ENCODE data around the gene NR2E3.

Gene NR2E3

DNA sequence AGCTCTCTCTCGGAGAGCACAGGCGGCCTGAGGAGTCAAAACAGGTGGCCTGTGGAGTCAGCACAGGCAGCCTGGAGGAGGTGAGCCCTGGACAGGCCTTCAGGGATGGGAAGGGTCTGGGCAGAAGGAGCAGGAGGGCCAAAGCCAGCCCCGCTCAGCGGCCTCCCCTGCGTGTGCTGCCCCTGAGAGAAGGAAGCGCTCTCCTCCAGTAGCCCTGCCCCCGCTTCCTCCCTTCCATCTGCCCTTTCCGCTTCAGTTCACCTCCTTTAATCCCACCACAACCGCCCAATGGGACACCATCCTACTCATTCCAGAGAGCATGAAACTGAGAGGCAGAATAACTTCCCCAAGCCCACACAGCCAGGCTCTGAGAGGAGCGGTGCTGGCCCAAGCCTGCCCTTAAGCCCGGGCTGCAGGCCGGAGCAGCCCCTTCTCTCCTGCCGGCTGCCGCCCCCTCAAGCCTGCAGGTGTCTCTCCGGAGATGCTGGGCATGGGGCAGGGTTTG lies 3.2 kb upstream of the NR2E3 start:
- no peak overlapping the region for H3K4me3 ChIP-seq (ENCODE audit: low read depth, low read length)
- in situ Hi-C loops (cut with HindIII; ENCODE audit: low sequenced_read_pairs), result loop anchor here (5.0 kb wide), 1 partner anchor 55 kb away; no protein-coding TSS in a partner anchor
- no peak for DNase-seq (ENCODE audit: low read depth)
- TF ChIP-seq, protein P1, sequence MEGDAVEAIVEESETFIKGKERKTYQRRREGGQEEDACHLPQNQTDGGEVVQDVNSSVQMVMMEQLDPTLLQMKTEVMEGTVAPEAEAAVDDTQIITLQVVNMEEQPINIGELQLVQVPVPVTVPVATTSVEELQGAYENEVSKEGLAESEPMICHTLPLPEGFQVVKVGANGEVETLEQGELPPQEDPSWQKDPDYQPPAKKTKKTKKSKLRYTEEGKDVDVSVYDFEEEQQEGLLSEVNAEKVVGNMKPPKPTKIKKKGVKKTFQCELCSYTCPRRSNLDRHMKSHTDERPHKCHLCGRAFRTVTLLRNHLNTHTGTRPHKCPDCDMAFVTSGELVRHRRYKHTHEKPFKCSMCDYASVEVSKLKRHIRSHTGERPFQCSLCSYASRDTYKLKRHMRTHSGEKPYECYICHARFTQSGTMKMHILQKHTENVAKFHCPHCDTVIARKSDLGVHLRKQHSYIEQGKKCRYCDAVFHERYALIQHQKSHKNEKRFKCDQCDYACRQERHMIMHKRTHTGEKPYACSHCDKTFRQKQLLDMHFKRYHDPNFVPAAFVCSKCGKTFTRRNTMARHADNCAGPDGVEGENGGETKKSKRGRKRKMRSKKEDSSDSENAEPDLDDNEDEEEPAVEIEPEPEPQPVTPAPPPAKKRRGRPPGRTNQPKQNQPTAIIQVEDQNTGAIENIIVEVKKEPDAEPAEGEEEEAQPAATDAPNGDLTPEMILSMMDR (IDR thresholded peaks at IDR 0.05; ENCODE audit: low read depth, low read length, missing control alignments), result no peak

DNA sequence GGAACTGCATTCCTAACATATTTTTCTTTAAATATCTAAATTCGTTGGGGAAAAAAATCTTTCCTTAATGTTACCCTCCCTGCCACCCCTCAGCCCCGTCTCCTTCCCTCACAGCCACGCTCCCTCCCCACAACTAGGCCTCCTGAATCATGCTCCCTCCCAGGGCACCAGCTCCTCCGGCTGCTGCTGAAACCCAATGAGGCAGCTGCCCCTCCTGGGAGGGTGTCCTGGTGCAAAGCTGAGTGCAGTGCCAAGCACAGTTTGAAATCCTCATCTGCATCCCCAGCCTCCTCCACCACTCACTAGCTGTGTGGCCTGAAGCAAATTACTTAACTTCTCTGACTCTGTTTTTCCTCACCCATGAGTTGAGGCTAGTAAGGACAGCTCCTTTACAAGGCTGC lies 2.7 kb upstream of the NR2E3 start:
- no peak for DNase-seq (ENCODE audit: low read depth)
- TF ChIP-seq, protein P1 (IDR thresholded peaks at IDR 0.05; ENCODE audit: low read depth, low read length, missing control alignments), result no peak
- in situ Hi-C loops (cut with HindIII; ENCODE audit: low sequenced_read_pairs), result loop anchor here (5.0 kb wide), 1 partner anchor 55 kb away; no protein-coding TSS in a partner anchor
- H3K4me3 ChIP-seq (ENCODE audit: low read depth, low read length), result no peak overlapping the region

DNA sequence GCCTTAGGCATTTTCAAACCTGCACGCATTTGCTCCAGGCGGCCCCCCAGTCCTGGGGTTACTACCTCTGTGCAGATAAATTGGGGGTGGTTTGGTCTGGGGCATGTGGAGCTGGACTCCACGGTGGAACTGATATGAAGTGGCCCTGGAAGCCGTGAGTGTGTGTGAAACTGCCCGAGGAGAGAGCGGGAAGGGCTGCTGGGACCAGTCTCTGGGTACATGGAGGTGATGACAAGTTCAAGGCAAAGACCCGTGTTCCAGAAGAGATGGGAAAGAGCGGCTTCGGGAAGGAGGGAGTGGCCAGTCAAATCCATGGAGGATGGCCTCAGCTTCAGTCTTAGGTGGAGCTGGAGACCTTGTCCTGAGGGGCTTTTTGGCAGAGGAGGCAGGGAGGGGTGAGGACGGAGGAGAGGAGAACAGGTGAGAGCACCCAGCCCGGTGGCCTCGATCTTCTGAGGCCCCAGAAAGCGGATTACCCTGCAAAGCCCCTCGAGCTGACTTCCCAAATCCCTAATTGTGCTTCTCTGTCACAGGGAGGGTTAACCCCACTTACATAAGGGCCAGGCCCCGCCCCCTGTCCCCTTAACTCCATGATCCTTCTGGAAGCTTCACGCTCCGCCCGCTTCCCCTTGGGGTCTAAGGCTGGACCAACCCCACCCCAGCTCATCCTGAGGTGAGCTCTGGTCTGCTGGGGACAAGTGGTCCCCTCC lies 1.9 kb upstream of the NR2E3 start:
- TF ChIP-seq, protein P1 (IDR thresholded peaks at IDR 0.05; ENCODE audit: low read depth, low read length, missing control alignments), result no peak
- no peak overlapping the region for H3K4me3 ChIP-seq (ENCODE audit: low read depth, low read length)
- in situ Hi-C loops (cut with HindIII; ENCODE audit: low sequenced_read_pairs), result loop anchor here (5.0 kb wide), 1 partner anchor 56 kb away; no protein-coding TSS in a partner anchor
- no peak for DNase-seq (ENCODE audit: low read depth)

DNA sequence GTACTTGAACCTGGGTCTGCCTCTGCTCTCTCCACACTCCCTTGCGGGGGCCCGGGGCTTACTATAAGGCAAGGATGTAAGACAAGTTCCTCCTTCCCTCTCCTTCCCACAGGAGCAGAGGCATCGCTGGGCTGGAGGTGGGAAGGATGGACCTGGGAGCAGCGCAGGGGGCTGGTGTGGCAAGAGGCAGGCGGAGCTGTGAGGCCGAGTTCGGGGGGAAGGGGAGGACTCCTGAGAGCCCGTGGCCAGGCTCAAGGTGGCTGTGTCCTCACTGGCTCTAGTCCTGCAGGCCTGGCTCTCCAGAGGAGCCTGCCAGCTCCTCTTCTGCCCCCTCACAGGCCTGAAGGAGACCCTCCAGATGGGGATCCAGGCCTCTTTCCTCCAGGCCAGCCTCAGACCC lies 1.0 kb upstream of the NR2E3 start:
- DNase-seq (ENCODE audit: low read depth), result no peak
- no peak overlapping the region for H3K4me3 ChIP-seq (ENCODE audit: low read depth, low read length)
- TF ChIP-seq, protein P1 (IDR thresholded peaks at IDR 0.05; ENCODE audit: low read depth, low read length, missing control alignments), result no peak
- in situ Hi-C loops (cut with HindIII; ENCODE audit: low sequenced_read_pairs), result loop anchor here (5.0 kb wide), 1 partner anchor 57 kb away; no protein-coding TSS in a partner anchor

DNA sequence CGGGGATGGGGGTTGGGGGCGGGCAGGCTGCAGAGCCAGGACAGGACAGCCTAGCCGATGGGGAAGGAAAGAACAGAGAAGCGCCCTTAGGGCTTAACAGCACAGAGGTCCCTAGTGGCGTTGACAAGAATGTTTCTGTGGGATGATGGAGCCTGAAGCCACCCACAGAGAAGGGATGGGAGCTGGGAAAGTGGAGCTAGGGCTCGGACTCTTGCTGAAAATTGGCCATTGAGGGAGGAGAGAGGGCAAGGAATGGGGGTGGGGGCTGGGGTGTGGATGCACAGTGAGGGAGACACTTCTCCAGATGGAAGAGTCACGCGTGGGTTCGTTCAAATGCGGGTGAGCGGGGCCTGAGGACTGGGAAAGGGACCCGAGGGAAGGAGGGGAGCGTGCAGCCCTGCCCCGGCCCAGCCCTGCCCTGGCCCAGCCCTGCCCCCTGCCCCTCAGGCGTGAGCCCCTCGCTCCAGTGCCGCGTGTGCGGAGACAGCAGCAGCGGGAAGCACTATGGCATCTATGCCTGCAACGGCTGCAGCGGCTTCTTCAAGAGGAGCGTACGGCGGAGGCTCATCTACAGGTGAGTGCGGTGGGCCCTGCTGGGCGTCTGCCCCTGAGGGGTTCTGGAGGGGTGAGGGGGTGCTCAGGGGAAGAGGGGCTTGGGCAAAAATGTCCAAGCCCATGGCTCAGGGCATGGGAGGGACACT lies 832 bp downstream of the NR2E3 start:
- in situ Hi-C loops (cut with HindIII; ENCODE audit: low sequenced_read_pairs), result no loop called here
- no peak overlapping the region for H3K4me3 ChIP-seq (ENCODE audit: low read depth, low read length)
- DNase-seq (ENCODE audit: low read depth), result no peak
- TF ChIP-seq, protein P1 (IDR thresholded peaks at IDR 0.05; ENCODE audit: low read depth, low read length, missing control alignments), result no peak

DNA sequence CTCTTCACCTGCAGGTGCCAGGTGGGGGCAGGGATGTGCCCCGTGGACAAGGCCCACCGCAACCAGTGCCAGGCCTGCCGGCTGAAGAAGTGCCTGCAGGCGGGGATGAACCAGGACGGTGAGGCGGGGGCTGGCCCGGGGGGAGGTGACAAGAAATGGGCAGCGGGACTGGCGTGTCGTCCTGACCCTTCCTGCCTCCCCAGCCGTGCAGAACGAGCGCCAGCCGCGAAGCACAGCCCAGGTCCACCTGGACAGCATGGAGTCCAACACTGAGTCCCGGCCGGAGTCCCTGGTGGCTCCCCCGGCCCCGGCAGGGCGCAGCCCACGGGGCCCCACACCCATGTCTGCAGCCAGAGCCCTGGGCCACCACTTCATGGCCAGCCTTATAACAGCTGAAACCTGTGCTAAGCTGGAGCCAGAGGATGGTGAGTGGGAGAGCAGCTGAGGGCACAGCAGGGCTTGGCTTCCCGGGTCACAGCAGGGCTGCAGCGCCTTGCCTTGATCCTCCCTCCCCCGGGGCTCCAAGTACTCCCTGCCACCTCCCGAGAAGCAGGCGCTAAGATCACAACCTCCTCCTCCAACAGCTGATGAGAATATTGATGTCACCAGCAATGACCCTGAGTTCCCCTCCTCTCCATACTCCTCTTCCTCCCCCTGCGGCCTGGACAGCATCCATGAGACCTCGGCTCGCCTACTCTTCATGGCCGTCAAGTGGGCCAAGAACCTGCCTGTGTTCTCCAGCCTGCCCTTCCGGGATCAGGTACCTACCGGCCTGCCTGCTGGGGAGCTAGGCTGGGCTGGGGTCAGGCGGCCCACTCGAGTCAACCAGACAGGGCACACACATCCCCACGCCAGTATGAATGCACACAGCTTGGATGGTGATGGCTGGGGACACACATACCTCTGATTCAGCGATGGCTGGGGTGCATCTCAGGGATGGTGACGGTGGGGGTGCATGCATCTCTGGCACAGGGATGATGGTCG lies 1.7 kb downstream of the NR2E3 start:
- H3K4me3 ChIP-seq (ENCODE audit: low read depth, low read length), result no peak overlapping the region
- DNase-seq (ENCODE audit: low read depth), result no peak
- in situ Hi-C loops (cut with HindIII; ENCODE audit: low sequenced_read_pairs), result no loop called here
- TF ChIP-seq, protein P1 (IDR thresholded peaks at IDR 0.05; ENCODE audit: low read depth, low read length, missing control alignments), result no peak

Measured in astrocyte of the cerebellum (primary cell).